Endothelial cell of umbilical vein (primary cell): ENCODE measurements around the gene NAV3.

Experiments used
- CTCF ChIP-seq, 2 donors: IDR thresholded peaks; 1 replicate in 1 of 2; 2 replicates in 1 of 2; pipeline ENCODE4 v1.5.1; 2011; ENCODE audit warnings: low read length in 2 of 2, mild to moderate bottlenecking in 2 of 2, moderate library complexity in 2 of 2, control low read depth in 1 of 2, inconsistent platforms in 1 of 2, low read depth in 1 of 2; ENCODE audit not compliant: insufficient read depth in 1 of 2; ENCODE audit errors: extremely low read depth in 1 of 2
- EZH2 ChIP-seq: IDR thresholded peaks from 2 replicates; pipeline ENCODE4 v1.6.1; 2012; ENCODE audit warnings: borderline replicate concordance, low read depth, mild to moderate bottlenecking, moderate library complexity, low read length, inconsistent platforms; ENCODE audit not compliant: severe bottlenecking
- GATA2 ChIP-seq: IDR thresholded peaks from 2 replicates; pipeline ENCODE4 v1.7.0; 2011; ENCODE audit warnings: low read depth, mild to moderate bottlenecking, moderate library complexity, mixed read lengths, low read length; ENCODE audit not compliant: insufficient read length, insufficient read depth
- JUN ChIP-seq: IDR thresholded peaks from 2 replicates; pipeline ENCODE4 v1.6.1; 2011; ENCODE audit warnings: borderline replicate concordance, low read depth; ENCODE audit not compliant: insufficient read length, insufficient read depth
- MAX ChIP-seq: IDR thresholded peaks from 2 replicates; pipeline ENCODE4 v1.6.1; 2011; ENCODE audit not compliant: insufficient read depth, insufficient read length
- POLR2A ChIP-seq: IDR thresholded peaks from 2 replicates; pipeline ENCODE4 v1.6.1; 2012; ENCODE audit warnings: low read depth, mild to moderate bottlenecking, control low read depth, low read length
- POLR2AphosphoS5 ChIP-seq: IDR thresholded peaks from 2 replicates; pipeline ENCODE4 v1.6.1; 2012; ENCODE audit warnings: low read depth, mild to moderate bottlenecking, control low read depth, low read length, moderate library complexity; ENCODE audit not compliant: insufficient read depth

- no peak for TF ChIP-seq EZH2
- TF ChIP-seq CTCF (IDR thresholded peaks at IDR 0.05; ENCODE audit: extremely low read depth in 1 of 2, insufficient read depth in 1 of 2, low read depth in 1 of 2, low read length in 2 of 2): peak; percentile 49 to 54
- no peak for TF ChIP-seq POLR2A
- TF ChIP-seq MAX: no peak
- no peak for TF ChIP-seq POLR2AphosphoS5
- TF ChIP-seq GATA2: no peak
- no peak for TF ChIP-seq JUN
Measured at GRCh38 chr12:78146365-78146772, 315.7 kb downstream of the NAV3 start.
